Right forelimb (tissue), 1 donor: ENCODE data around the gene CFD.
"Not testable (repeated sequence)": the region's sequence is repeated elsewhere in the genome, so short reads cannot be mapped to it uniquely, and the experiment has no call there.

Experiments used
- DNase-seq: peaks from one replicate; pipeline ENCODE4 v3.0.0-alpha.2; 2018

The CFD gene

DNA sequence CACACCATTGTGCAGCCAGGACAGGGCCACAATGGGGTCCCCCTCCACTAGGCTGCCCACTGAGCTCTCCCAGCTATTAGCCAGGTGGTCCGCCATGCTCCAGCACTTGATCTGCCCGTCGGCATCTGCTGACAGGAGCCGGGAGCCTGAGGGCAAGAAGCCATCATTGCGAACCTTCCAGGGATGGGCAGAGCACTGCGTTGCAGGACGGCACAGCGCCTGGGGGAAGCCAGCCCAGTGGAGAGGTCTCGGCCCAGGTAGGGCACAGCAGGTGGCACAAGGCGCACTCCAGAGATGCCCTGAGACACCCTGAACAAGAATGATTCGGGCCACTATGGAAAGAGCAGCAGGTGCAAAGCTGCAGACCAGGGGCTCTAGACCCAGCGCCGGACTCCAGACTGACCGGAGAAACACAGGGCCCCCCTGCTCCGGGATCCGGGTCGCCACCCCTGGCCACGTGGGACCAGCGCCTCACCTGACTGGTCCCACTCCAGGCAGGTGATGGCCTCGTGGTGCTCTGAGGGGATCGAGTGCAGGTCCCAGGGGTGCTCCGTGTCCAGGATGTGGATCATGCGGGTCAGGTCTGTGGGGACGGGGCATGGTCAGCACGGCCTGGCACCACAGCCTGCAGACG lies 30.3 kb downstream of the CFD start:
- no peak for DNase-seq

DNA sequence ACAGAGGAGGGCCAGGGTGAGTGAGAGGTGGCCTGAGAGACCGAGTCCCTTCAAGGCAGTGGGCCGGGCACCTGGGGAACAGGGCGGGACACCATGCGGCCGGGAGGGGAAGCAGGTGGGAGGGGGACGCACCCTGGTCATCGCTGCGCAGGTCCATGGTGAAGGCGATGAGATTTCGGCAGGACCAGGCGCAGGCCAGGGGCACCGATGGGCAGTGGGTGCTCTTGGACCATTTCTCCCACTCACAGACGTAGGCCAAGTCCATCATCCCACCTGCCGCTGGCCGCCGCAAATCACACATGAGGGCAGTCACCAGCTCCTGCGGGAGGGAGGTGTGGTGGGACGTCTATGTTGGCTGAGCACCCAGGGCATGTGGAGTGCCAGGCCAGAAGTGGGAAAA lies 31.4 kb downstream of the CFD start:
- no peak for DNase-seq

DNA sequence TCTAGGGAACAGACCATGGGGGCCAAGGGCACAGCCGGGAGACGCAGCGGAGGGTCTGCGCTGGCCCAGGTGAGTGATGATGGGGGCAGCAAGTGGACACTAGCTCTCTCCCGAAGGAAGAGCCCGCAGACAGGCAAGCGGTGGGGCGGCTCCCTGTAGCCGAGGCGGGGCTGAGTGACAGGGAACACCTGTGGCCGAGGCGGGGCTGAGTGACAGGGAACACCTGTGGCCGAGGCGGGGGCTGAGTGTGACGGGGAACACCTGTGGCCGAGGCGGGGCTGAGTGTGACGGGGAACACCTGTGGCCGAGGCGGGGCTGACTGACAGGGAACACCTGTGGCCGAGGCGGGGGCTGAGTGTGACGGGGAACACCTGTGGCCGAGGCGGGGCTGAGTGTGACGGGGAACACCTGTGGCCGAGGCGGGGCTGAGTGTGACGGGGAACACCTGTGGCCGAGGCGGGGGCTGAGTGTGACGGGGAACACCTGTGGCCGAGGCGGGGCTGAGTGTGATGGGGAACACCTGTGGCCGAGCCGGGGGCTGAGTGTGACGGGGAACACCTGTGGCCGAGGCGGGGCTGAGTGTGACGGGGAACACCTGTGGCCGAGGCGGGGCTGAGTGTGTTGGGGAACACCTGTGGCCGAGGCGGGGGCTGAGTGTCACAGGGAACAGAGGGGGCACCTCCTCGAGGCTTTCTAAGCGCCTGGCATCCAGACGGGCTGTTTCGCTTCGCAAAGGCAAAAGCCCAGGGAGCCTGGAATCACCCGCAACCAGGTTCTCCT lies 32.1 kb downstream of the CFD start:
- DNase-seq, result not testable (repeated sequence)

DNA sequence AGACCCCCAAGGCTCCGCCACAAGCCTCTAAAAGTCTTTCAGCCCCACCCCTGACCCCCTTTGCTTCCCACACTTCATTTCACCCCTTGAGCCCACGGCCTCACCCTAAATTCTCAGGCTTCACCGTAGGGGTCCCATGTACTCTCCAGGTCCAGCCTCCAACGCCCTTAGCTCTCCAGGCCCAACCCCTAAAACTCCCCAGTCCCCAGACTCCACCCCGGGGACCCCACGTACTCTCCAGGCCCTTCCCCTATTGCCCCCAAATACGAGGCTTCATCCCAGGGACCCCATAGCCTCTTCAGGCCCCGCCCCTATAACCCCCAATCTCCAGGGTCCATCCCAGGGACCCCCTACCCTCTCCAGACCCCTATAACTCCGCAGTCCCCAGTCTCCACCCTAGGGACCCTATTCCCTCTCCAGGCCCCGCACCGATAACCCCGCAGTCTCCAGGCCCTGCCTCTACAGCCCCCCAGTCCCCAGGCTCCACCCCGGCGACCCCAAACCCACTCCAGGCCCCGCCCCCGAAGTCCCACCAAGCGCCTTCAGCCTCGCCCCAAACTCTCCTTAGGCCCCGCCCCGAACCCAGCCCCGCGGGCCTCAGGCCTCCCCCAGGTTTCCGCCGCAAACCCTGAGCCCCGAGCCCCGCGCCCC lies 32.9 kb downstream of the CFD start:
- no peak for DNase-seq

DNA sequence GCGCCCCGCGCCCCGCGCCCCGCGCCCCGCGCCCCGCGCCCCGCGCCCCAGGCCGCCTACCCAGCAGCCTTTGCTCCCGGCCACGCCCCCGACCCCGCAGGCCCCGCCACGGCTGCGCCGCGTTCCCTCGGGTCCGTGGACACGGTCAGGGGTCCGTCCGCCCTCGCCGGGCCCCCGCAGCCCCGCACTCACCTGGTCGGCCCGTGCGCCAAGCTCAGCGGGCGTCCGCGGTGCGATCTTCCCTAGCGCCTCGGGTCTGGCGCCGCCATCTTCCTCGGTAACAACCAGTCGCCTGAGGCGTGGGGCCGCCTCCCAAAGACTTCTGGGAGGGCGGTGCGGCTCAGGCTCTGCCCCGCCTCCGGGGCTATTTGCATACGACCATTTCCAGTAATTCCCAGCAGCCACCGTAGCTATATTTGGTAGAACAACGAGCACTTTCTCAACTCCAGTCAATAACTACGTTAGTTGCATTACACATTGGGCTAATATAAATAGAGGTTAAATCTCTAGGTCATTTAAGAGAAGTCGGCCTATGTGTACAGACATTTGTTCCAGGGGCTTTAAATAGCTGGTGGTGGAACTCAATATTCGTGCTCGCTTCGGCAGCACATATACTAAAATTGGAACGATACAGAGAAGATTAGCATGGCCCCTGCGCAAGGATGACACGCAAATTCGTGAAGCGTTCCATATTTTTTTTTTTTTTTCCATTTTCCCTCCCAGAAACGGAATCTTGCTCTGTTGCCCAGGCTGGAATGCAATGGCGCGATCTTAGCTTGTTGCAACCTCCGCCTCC lies 33.6 kb downstream of the CFD start, which contains the start of the genes MED16 and RNU6-9:
TSS of gene MED16 (minus strand) at position 294 of the 796 bp plus-strand sequence. CDS start 2,056 bp downstream, outside the sequence.
TSS of gene RNU6-9 (plus strand) at position 591 of the 796 bp plus-strand sequence.
- DNase-seq, result peak; percentile 94

DNA sequence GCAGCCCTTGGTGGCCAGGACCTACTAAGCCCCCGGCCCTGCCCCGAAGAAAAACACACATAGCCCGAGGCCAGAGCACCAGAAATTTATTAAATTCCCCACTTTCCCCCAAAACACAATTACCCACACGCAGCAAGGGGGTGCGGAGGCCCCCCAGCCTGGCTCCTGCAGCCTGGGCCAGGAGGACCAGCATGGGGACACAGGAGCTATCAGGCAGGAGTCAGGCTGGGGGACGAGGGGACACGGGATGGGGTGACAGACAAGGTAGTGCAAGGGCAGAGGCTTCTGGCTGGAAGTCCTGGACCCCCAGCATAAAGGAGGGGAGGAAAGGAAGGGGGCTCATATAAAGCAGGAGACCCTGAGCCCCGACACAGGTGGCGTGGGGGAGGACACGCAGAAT lies 37.0 kb downstream of the CFD start:
- no peak for DNase-seq

DNA sequence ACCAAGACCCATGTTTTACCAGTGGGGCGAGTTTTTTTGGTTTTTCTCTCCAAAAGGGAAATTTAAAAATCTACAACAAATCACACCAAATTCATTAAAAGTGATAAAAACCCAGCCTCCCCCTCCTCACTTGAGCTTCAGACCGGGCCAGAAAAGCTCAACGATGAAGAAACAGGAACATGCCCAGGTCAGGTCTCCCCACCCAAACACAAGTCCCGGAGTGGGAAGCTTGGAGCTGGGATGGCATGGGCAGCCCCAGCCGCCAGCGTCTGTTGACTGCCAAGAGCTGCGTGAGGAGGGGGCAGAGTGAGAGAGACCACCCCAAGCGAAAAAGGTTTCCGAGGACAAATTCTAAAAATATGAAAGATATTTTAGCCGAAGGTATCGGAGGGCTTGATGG lies 37.5 kb downstream of the CFD start:
- DNase-seq, result no peak

DNA sequence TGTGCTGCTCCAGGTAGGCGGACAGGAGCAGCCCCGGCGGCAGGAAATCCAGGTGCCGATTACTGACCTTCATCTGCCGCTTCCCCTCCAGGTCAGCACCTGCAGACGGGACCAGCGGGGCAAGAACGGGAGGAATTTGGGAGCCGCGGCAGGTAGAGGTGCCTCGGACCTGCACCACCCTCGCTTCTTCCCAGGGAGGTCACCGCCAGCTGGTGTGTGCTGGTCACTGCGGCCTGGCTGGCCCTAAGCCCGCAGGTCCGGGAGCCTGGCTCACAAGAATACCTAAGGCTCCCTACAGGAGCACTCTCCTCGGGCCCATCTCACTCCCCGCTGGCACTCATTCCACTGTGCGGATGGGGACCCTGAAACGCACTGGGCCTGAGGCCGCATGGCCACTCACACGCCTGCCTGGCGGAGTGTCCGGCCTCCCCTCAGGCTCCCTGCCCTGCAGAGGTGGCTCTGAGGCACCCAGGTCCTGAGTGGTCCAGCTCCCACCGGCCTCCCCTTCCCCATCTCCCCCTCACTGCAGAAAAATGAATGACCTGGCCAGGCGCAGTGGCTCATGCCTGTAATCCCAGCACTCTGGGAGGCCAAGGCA lies 38.1 kb downstream of the CFD start:
- DNase-seq, result no peak

DNA sequence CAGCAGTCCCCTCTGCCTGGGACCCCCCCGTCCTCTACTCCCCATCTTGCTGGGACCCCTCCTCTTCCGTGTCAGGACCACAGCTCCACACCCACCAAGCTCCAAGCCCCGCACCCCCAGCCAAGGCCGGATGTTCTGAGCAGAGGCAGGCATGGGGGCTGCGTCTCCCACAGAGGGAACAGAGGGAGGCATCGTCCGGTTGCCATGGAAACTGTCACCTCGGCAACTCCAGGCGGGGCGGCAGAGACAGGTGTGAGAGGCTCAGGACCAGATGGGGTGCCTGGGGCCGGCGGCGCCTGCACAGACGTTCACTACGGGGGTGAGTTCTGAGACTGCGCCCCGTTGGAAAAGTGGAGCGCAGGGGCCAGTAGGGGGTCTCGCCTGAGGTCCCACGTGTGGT lies 39.2 kb downstream of the CFD start:
- no peak for DNase-seq

DNA sequence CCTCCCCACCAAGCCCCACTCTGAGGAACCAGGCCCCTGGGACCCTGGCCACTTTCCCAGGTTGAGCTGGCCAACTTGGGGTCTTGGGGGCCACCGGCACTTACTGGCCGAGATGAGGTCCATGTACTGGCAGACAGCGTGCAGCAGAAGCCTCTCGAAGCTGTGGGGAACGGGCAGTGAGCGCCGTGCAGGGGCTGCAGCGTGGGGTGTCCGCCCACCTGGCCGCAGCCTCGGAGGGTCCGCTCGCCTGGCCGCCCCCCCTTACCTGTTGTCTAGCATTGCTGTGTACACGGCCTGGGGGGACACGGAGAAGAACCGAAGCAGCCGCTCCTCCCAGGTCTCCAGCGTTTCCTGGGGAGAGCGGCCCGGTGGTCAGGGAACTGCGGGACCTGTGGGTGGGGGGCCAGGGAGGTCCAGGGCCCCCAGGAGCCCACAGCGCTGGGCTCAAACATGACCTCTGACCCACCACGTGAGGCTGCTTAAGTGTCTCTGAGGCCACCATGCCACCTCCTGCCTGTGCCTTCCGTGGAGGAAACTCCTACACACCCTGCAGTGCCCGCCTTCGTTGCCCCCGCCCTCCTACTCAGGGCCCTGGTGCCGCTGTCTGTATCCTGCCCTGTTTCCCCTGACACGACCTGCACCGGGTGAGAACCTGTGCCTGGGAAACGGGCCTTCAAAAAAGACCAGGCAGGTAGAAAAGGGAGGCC lies 40.0 kb downstream of the CFD start:
- no peak for DNase-seq

DNA sequence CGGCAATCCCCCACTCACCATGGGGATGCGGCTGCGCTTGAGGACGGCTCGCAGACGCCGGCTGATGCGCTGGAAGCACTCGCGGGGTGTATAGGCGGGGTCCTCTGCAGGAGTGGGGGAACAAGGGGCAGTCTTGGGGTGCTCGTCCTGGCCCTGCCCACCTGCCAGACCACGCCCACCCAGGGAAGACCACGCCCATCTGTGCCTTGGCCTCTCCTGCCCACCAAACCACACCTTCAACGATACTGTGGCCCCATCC lies 40.5 kb downstream of the CFD start:
- DNase-seq, result no peak

DNA sequence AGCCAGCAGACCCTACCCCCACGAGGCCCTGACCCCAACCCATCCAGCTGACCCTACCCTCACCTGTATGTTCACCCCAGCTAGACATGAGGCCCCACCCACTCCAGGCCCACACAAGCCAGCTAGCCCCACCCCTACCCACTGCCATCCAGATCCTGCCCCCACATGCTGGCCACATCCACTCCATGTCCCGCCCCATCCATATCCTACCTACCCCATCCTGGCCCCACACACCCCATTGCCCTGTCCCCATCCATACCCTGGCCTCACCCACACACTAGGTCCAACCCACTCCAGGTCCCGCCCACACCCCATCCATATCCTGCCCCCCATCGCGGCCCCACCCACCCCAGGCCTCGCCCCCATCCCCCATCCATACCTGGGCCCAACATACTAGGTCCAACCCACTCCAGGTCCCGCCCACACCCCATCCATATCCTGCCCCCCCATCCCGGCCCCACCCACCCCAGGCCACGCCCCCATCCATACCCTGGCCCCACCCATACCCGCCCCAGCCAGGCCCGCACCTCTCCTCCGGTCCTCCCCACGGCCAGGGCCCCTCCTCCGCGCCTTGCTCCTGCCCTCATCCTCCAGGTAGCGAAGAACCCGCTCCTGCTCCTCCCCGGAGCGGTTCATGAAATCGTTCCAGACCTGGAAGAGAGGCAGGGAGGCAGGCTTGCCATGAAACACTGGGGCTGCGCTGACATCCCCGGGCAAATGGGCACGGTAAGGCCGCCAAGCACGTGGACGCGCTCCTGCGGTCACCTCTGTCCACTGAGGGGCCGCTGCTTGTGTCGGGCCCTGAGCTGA lies 41.0 kb downstream of the CFD start:
- DNase-seq, result no peak

DNA sequence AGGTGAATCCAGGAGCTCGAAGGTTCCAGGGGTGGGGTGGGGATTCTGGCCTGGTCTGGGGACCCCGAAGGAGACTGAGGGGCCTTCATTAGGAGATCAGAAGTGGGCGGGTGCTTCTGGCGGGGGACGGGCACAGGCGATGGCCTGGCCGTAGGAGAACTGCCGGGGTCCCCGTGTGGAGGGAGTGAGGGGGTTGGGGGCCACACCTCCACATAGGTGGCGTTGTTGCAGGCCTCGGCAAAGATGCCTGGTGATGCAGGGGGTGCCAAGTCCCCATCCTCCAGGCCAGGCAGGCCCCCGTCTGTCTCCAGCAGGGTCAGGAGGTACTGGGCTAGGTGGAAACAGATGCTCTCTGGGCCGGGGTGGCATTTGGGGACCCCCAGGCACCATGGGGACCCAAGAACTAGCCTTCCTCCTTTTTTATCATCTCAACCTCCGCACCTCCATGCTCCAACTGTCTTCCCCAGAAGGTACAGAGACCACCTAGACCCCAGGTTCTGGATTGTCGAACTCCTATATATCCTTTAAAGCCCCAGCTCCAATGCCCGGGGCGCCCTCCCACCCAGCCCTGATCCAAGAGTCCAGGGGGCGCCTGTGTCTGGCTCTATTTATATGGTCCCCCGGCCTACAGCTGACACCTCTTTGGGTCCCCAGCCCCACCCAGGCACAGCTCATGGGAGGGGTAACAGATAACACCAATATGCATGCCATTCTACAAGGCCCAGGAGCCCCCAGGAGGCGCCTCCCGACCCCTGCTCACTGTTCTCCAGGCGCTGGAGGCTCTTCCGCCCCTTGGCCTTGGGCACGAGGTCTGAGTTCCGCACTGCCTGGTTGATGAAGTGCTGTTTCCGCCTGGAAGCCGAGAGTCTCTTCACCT lies 42.0 kb downstream of the CFD start:
- DNase-seq, result no peak

DNA sequence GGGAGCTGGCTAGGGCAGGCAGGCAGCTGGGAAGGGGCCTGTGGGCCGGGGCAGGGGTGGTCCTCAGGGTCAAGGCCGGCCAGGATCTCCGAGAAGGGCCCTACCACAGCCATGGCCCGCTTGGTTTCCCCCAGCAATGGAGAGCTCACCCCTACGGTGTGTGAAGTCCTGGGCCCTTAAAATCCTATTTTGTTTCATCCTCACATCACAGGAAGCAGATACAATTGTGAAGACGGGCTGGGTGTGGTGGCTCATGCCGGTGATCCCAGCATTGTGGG lies 42.6 kb downstream of the CFD start:
- no peak for DNase-seq

DNA sequence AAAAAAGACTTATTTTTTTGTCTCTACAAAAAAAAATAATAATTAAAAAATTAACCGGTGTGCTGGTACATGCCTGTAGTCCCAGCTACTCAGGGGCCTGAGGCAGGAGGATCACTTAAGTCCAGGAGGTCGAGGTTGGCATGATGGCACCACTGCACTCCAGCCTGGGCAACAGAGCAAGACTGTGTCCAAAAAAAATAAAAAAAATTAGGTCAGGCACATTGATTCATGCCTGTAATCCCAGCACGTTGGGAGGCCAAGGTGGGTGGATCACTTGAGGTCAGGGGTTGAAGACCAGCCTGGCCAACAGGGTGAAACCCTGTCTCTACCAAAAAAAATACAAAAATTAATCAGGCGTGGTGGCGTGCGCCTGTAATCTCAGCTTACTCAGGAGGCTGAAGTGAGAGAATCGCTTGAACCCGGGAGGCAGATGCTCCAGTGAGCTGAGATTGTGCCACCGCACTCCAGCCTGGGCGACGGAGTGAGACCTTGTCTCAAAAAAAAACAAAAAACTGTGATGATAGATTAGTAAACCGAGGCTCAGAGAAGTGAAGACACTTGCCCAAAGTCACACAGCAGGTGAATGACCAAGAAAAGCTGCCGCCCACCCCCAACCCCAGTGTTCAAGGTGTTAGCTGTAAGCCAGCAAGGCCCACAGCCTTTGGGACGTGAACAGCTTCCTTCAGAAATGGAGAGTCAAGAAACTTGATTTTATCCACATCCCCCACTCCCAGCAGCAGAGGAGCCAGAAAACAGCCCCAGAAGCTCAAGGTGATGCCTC lies 43.2 kb downstream of the CFD start:
- DNase-seq, result no peak

DNA sequence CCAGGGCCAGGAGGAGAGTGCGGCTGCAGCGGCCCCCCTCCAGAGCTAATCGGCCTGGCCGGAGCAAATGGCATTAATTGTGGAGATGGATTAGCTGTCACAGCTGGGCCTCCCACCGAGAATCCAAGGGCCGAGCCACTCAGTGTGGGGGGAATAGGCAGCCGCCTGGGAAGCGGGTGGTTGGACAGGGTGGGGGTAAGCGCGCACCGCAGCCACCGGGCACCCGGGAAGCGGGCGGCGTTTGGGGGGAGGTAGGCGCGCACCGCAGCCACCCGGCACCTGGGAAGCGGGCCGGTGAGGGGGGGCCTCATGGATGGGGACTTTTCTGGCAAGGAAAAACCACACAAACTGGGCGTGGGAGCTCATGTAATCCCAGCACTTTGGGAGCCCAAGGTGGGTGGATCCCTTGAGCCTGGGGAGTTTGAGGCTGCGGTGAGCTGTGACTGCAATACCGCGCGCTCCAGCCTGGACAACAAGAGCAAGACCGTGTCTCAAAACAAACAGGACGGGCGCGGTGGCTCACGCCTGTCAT lies 43.9 kb downstream of the CFD start:
- DNase-seq, result no peak

DNA sequence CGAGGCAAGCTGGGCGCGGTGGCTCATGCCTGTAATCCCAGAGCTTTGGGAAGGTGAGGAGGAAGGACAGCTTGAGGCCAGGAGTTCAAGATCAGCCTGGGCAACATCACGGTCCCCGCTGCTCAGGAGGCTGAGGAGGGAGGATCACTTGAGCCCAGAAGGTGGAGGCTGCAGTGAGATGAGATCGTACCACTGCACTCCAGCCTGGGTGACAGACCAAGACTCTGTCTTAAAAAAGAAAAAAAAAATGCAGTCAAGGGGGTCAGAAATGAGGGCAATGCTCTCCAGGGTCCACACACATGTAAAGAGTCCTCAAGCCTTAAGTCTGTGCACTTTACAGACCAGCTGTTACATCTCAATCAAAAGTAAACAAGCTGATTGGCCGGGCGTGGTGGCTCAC lies 45.1 kb downstream of the CFD start:
- no peak for DNase-seq

DNA sequence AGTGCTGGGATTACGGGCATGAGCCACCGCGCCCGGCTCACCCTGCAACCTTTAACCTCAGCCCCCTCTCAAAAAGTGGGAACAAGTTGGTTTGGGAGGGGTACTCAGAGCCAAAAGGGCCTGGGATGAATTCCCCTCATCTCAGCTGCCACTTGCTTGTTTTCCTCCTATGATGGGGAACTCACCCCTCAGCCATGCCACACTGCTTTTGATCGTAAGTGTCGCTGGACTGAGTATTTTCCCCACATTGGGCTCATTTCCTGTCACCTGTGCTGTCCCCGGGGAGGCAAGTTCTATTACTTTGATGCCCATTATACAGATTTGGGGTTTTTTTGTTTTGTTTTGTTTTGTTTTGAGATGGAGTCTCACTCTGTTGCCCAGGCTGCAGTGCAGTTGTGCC lies 47.0 kb downstream of the CFD start:
- no peak for DNase-seq

DNA sequence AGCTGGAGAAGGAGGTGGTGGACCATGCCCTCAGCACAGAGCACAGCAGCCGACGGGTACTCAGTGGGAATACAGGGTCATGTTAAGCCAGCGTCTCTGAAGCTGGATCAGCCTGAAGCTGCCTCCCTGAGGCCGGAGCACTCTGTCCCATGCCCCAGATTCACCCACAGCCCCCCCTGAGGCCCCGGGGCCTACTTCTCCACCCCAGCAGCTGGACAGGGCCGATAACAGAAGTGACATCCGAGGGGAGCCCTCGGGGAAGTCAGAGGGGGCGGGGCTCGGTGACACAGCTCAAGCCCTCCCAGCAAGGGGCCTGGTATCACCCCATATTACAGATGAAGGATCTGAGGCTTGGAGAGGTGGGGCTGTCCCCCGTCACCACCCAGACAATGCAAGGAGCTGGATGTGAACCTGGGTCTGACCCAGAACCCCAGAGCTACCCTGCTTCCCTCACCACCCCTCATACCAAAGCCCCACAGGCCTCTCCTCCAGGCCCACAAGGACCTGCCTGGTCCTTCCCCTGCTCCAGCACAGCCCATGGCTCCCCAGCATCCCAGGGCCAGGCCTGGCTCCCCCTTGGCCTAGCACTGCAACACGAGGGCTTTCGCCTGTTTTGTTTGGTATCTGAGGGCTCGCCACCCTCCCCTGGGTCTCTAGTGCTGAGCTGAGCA lies 47.9 kb downstream of the CFD start:
- DNase-seq, result no peak
